Activated CD8-positive, alpha-beta memory T cell treated with anti-CD3 and anti-CD28 coated beads, Interleukin-2, amount 10 ng/mL, durations not matched to agents 7 days and 5 days (primary cell): Measurements from ENCODE around the gene CAMKMT. TPM values are rescaled to one million over a fixed set of nuclear protein-coding genes. Genes with fewer than 3 reads are reported as not detected.
"Not testable (repeated sequence)": the region's sequence is repeated elsewhere in the genome, so short reads cannot be mapped to it uniquely, and the experiment has no call there.

Experiments
- ATAC-seq: fragments of 150-1000 bp; cut with Tn5 transposase; one replicate; pipeline ENCODE4 v1.10.0; 2021; ENCODE audit warnings: moderate library complexity
- CTCF ChIA-PET: fragments of 350-600 bp; sonication (Branson Sonifier 250); formaldehyde crosslinking; loops from one replicate; lab custom pipeline; 2021; ENCODE audit warnings: antibody characterized with exemption; lab: Charles Lee
- DNase-seq: peaks from one replicate; pipeline ENCODE4 v3.0.0-alpha.2; 2020
- H3K27ac Mint-ChIP-seq: one replicate; pipeline ENCODE4 v1.8.0; 2021; ENCODE audit warnings: mild to moderate bottlenecking, mixed read lengths
- H3K27me3 Mint-ChIP-seq: one replicate; pipeline ENCODE4 v1.8.0; 2021; ENCODE audit warnings: mixed read lengths
- H3K36me3 Mint-ChIP-seq: one replicate; pipeline ENCODE4 v1.8.0; 2021; ENCODE audit warnings: mild to moderate bottlenecking, mixed read lengths
- H3K4me1 Mint-ChIP-seq: one replicate; pipeline ENCODE4 v1.8.0; 2021; ENCODE audit warnings: mixed read lengths
- H3K4me3 Mint-ChIP-seq: one replicate; pipeline ENCODE4 v1.8.0; 2021; ENCODE audit warnings: mild to moderate bottlenecking, moderate library complexity, mixed read lengths
- H3K9me3 Mint-ChIP-seq: one replicate; pipeline ENCODE4 v1.8.0; 2022; ENCODE audit warnings: low read depth, mixed read lengths
- total RNA-seq, 2 experiments: library from RNA; stranded (reverse); gene quantifications; one replicate each; pipeline ENCODE4 v1.2.3, GENCODE V29; 2021

CAMKMT gene
- total RNA-seq, 2 experiments from 2014 or later, result 12.8 to 13.3 TPM

GRCh38 chr2:44367591-44367990, 5.8 kb downstream of the CAMKMT start:
- CTCF ChIA-PET, result interaction anchor here (0.7 to 1.3 kb wide), 2 partner anchors 112 to 324 kb away, joined by 3 read pairs; no protein-coding TSS in a partner anchor
- no peak for ATAC-seq
- peaks cover 32% of the 10 kb centered on the region for H3K4me1 Mint-ChIP-seq

GRCh38 chr2:44369392-44369791, 7.6 kb downstream of the CAMKMT start:
- ATAC-seq (no peak), DNase-seq (no peak)
- Mint-ChIP-seq H3K4me1 (peaks cover 18% of the 10 kb centered on the region), H3K9me3 (no peaks in the 10 kb centered on the region), H3K27ac (no peak overlapping the region), H3K4me3 (no peak overlapping the region), H3K36me3 (peaks cover 6% of the 10 kb centered on the region), H3K27me3 (no peaks in the 10 kb centered on the region)
- CTCF ChIA-PET, result interaction anchor here (1.0 kb wide), 1 partner anchor 9 kb away, joined by 3 read pairs; no protein-coding TSS in a partner anchor

More at GRCh38 chr2:44367591-44367990, 5.8 kb downstream of the CAMKMT start:
- H3K36me3 Mint-ChIP-seq, result peaks cover 7% of the 10 kb centered on the region
- H3K4me3 Mint-ChIP-seq, result no peak overlapping the region
- no peak for DNase-seq
- no peaks in the 10 kb centered on the region for H3K27me3 Mint-ChIP-seq
- H3K27ac Mint-ChIP-seq, result no peak overlapping the region
- H3K9me3 Mint-ChIP-seq, result no peaks in the 10 kb centered on the region

GRCh38 chr2:44371445-44371844, 9.7 kb downstream of the CAMKMT start:
- DNase-seq (no peak), ATAC-seq (no peak)
- CTCF ChIA-PET, result interaction anchor here (0.7 kb wide), 1 partner anchor 70 kb away, joined by 3 read pairs; no protein-coding TSS in a partner anchor
- Mint-ChIP-seq H3K36me3 (peaks cover 9% of the 10 kb centered on the region), H3K9me3 (no peaks in the 10 kb centered on the region), H3K27me3 (no peaks in the 10 kb centered on the region), H3K27ac (no peak overlapping the region), H3K4me1 (peaks cover 12% of the 10 kb centered on the region), H3K4me3 (no peak overlapping the region)

- H3K9me3 Mint-ChIP-seq, result no peaks in the 10 kb centered on the region
- H3K27ac Mint-ChIP-seq, result no peak overlapping the region
- CTCF ChIA-PET, result no interaction called here
Observed at GRCh38 chr2:44372246-44372645, 10.5 kb downstream of the CAMKMT start.

GRCh38 chr2:44377486-44377885, 15.7 kb downstream of the CAMKMT start:
- H3K27me3 Mint-ChIP-seq, result no peaks in the 10 kb centered on the region
- H3K27ac Mint-ChIP-seq, result no peak overlapping the region
- CTCF ChIA-PET, result no interaction called here
- ATAC-seq (no peak), DNase-seq (no peak)
- no peaks in the 10 kb centered on the region for H3K9me3 Mint-ChIP-seq
- H3K4me1 Mint-ChIP-seq, result no peaks in the 10 kb centered on the region
- H3K4me3 Mint-ChIP-seq, result no peak overlapping the region
- H3K36me3 Mint-ChIP-seq, result peaks cover 11% of the 10 kb centered on the region

More at GRCh38 chr2:44372246-44372645, 10.5 kb downstream of the CAMKMT start:
- Mint-ChIP-seq H3K4me3 (no peak overlapping the region), H3K4me1 (peaks cover 12% of the 10 kb centered on the region), H3K27me3 (no peaks in the 10 kb centered on the region), H3K36me3 (peaks cover 9% of the 10 kb centered on the region)
- no peak for DNase-seq
- ATAC-seq, result no peak

- ATAC-seq, H3K27ac Mint-ChIP-seq, CTCF ChIA-PET, H3K9me3 Mint-ChIP-seq, H3K4me3 Mint-ChIP-seq, H3K4me1 Mint-ChIP-seq, H3K27me3 Mint-ChIP-seq, DNase-seq: not testable (repeated sequence)
- H3K36me3 Mint-ChIP-seq, result peaks cover 32% of the 10 kb centered on the region
Observed at GRCh38 chr2:44385226-44385625, 23.5 kb downstream of the CAMKMT start.

- Mint-ChIP-seq H3K27ac (no peak overlapping the region), H3K4me1 (no peaks in the 10 kb centered on the region), H3K27me3 (no peaks in the 10 kb centered on the region), H3K9me3 (peaks cover 4% of the 10 kb centered on the region), H3K4me3 (no peak overlapping the region), H3K36me3 (peaks cover 19% of the 10 kb centered on the region)
- ATAC-seq, result no peak
- no peak for DNase-seq
- CTCF ChIA-PET, result interaction anchor here (1.0 to 1.2 kb wide), 2 partner anchors 21 to 28 kb away, joined by 3 to 4 read pairs; partner anchors contain the start of genes CAMKMT and PREPL
Observed at GRCh38 chr2:44388877-44389276, 27.1 kb downstream of the CAMKMT start.

GRCh38 chr2:44389895-44390294, 28.1 kb downstream of the CAMKMT start:
- H3K27ac Mint-ChIP-seq, result no peak overlapping the region
- DNase-seq, result no peak
- CTCF ChIA-PET, result interaction anchor here (0.5 to 1.9 kb wide), 2 partner anchors 90 to 750 kb away, joined by 3 to 6 read pairs; no protein-coding TSS in a partner anchor
- peaks cover 15% of the 10 kb centered on the region for H3K36me3 Mint-ChIP-seq
- no peaks in the 10 kb centered on the region for H3K4me1 Mint-ChIP-seq
- H3K9me3 Mint-ChIP-seq, result peaks cover 4% of the 10 kb centered on the region
- no peak overlapping the region for H3K4me3 Mint-ChIP-seq
- H3K27me3 Mint-ChIP-seq, result no peaks in the 10 kb centered on the region
- no peak for ATAC-seq

- CTCF ChIA-PET, result interaction anchor here (0.7 to 2.6 kb wide), 12 partner anchors 10 to 564 kb away, joined by 3 to 14 read pairs (median 4); partner anchors contain the start of gene CAMKMT
- Mint-ChIP-seq H3K27me3 (no peaks in the 10 kb centered on the region), H3K27ac (no peak overlapping the region), H3K4me1 (no peaks in the 10 kb centered on the region), H3K4me3 (no peak overlapping the region), H3K9me3 (no peaks in the 10 kb centered on the region), H3K36me3 (peaks cover 8% of the 10 kb centered on the region)
- no peak for ATAC-seq
- DNase-seq, result peak; percentile 54
Observed at GRCh38 chr2:44392338-44392943, 30.7 kb downstream of the CAMKMT start.

- no peaks in the 10 kb centered on the region for H3K27me3 Mint-ChIP-seq
- peaks cover 4% of the 10 kb centered on the region for H3K4me1 Mint-ChIP-seq
- H3K9me3 Mint-ChIP-seq, result no peaks in the 10 kb centered on the region
- peaks cover 2% of the 10 kb centered on the region for H3K36me3 Mint-ChIP-seq
- DNase-seq (no peak), ATAC-seq (no peak)
- no peak overlapping the region for H3K27ac Mint-ChIP-seq
- H3K4me3 Mint-ChIP-seq, result no peak overlapping the region
- CTCF ChIA-PET, result no interaction called here
Observed at GRCh38 chr2:44397447-44398175, 35.9 kb downstream of the CAMKMT start.

GRCh38 chr2:44398243-44398897, 36.6 kb downstream of the CAMKMT start:
- H3K9me3 Mint-ChIP-seq, result no peaks in the 10 kb centered on the region
- peaks cover 3% of the 10 kb centered on the region for H3K36me3 Mint-ChIP-seq
- H3K27ac Mint-ChIP-seq, result no peak overlapping the region
- no peak overlapping the region for H3K4me3 Mint-ChIP-seq
- H3K4me1 Mint-ChIP-seq, result peaks cover 4% of the 10 kb centered on the region
- no peak for DNase-seq
- ATAC-seq, result no peak
- CTCF ChIA-PET, result no interaction called here
- H3K27me3 Mint-ChIP-seq, result no peaks in the 10 kb centered on the region

GRCh38 chr2:44420725-44421124, 59.0 kb downstream of the CAMKMT start:
- no peaks in the 10 kb centered on the region for H3K9me3 Mint-ChIP-seq
- no peak overlapping the region for H3K4me3 Mint-ChIP-seq
- H3K27ac Mint-ChIP-seq, result no peak overlapping the region
- H3K4me1 Mint-ChIP-seq, result no peaks in the 10 kb centered on the region
- ATAC-seq, result no peak
- CTCF ChIA-PET, result no interaction called here
- no peak for DNase-seq
- no peaks in the 10 kb centered on the region for H3K27me3 Mint-ChIP-seq
- H3K36me3 Mint-ChIP-seq, result peaks cover 3% of the 10 kb centered on the region

GRCh38 chr2:44424211-44424610, 62.5 kb downstream of the CAMKMT start:
- Mint-ChIP-seq H3K4me3 (no peak overlapping the region), H3K27ac (no peak overlapping the region), H3K27me3 (no peaks in the 10 kb centered on the region), H3K36me3 (peaks cover 3% of the 10 kb centered on the region), H3K4me1 (no peaks in the 10 kb centered on the region), H3K9me3 (no peaks in the 10 kb centered on the region)
- DNase-seq, result no peak
- no peak for ATAC-seq
- CTCF ChIA-PET, result no interaction called here
